ENCODE measurements around the gene VMO1.

- TF ChIP-seq GATA2 (IDR thresholded peaks at IDR 0.05; ENCODE audit: low read depth, low read length) (no peak), GATA3 (IDR thresholded peaks at IDR 0.05; ENCODE audit: low read depth, low read length) (no peak)
These were observed 30.7 kb upstream of the VMO1 start for GRCh38 chr17:4816826-4817225.
